Lung (tissue), 12 donors: ENCODE results near the gene ADAD2. TPM values are rescaled to one million over a fixed set of nuclear protein-coding genes. Genes with fewer than 3 reads are reported as not detected.

Experiments used
- ATAC-seq: fragments of 200-7000 bp; cut with Tn5 transposase; one replicate; pipeline ENCODE4 v1.9.1; 2020; ENCODE audit warnings: moderate number of reproducible peaks; ENCODE audit not compliant: insufficient read depth, low FRiP score
- DNase-seq, 3 donors: peaks; one replicate each; pipeline ENCODE4 v3.0.0-alpha.2; 2013 to 2017
- H3K27ac ChIP-seq, 2 donors: one replicate each; pipeline ENCODE4 v1.5.1; 2013; ENCODE audit warnings: mild to moderate bottlenecking in 2 of 2, moderate library complexity in 2 of 2, control low read depth in 1 of 2, inconsistent platforms in 1 of 2, low read depth in 1 of 2, low read length in 1 of 2
- H3K27me3 ChIP-seq, 3 donors: one replicate each; pipeline ENCODE4 v1.5.1; 2013; ENCODE audit warnings: low read length in 2 of 3; ENCODE audit not compliant: control insufficient read depth in 3 of 3, insufficient read depth in 3 of 3
- H3K36me3 ChIP-seq, 4 donors: one replicate each; pipeline ENCODE4 v1.5.1; 2013; ENCODE audit warnings: low read length in 4 of 4, mild to moderate bottlenecking in 1 of 4, moderate library complexity in 1 of 4; ENCODE audit not compliant: control insufficient read depth in 4 of 4, insufficient read depth in 4 of 4
- H3K4me1 ChIP-seq, 5 donors: one replicate each; pipeline ENCODE4 v1.5.1; 2013; ENCODE audit warnings: low read length in 5 of 5, mild to moderate bottlenecking in 2 of 5, moderate library complexity in 1 of 5; ENCODE audit not compliant: control insufficient read depth in 5 of 5, insufficient read depth in 5 of 5
- H3K4me3 ChIP-seq: one replicate; pipeline ENCODE4 v1.5.1; 2013; ENCODE audit warnings: mild to moderate bottlenecking, control low read depth, moderate library complexity
- H3K9ac ChIP-seq, 2 donors: one replicate each; pipeline ENCODE4 v1.5.1; 2013; ENCODE audit warnings: low read length in 2 of 2, control low read depth in 1 of 2; ENCODE audit not compliant: insufficient read depth in 1 of 2
- H3K9me3 ChIP-seq, 4 donors: one replicate each; pipeline ENCODE4 v1.5.1; 2013; ENCODE audit warnings: low read length in 3 of 4, mild to moderate bottlenecking in 1 of 4, moderate library complexity in 1 of 4; ENCODE audit not compliant: control insufficient read depth in 4 of 4, insufficient read depth in 3 of 4
- WGBS, 2 donors: extraction: QIAGEN DNeasy Blood & Tissue Kit; methylation state at CpG; one replicate each; pipeline ENCODE4 v1.1.7; 2013; 5-methylcytosine and 5-hydroxymethylcytosine counted together
- polyA plus RNA-seq, 2 donors: library from polyadenylated mRNA; stranded (reverse); fragments of 200-250 nt; gene quantifications; one replicate each; pipeline ENCODE4 v1.2.1, GENCODE V29; 2013
- total RNA-seq, 2 donors: library from RNA; depleted of rRNA in 1 of 2; stranded (reverse); fragments of >200 nt in 1 of 2; gene quantifications; one replicate each; pipeline ENCODE4 v1.2.1, GENCODE V29; 2014 to 2021
- TF ChIP-seq, protein P1 (sequence below): IDR thresholded peaks from 2 replicates; pipeline ENCODE4 v1.5.1; 2012; ENCODE audit warnings: mild to moderate bottlenecking; ENCODE audit errors: control extremely low read depth, extremely low read depth
- donor health status: control.
- donor health status: control.
- donor health status: Bipolar disorder and iron deficiency.
- donor health status: healthy.
- donor health status: DM: yes; HTN: yes; CAD: no.

Gene ADAD2
- total and polyA plus RNA-seq, 4 donors, result 0.06 to 0.83 (median 0.42) TPM

GRCh38 chr16:84174396-84174795 is 16.6 kb upstream of the ADAD2 start:
- WGBS, 2 donors, result 77 to 83% methylated on average over 11 of the region's 11 CpGs
- Histone ChIP-seq H3K9me3 (no peaks in the 10 kb centered on the region), H3K4me1 (peaks cover 0 to 15% (median 0%) of the 10 kb centered on the region in 5 donors), H3K4me3 (no peak overlapping the region), H3K36me3 (peaks cover 0 to 14% (median 3%) of the 10 kb centered on the region in 4 donors), H3K27ac (no peak overlapping the region), H3K9ac (no peak overlapping the region), H3K27me3 (no peaks in the 10 kb centered on the region)
- ATAC-seq (no peak), DNase-seq (no peak)
- TF ChIP-seq, protein P1, sequence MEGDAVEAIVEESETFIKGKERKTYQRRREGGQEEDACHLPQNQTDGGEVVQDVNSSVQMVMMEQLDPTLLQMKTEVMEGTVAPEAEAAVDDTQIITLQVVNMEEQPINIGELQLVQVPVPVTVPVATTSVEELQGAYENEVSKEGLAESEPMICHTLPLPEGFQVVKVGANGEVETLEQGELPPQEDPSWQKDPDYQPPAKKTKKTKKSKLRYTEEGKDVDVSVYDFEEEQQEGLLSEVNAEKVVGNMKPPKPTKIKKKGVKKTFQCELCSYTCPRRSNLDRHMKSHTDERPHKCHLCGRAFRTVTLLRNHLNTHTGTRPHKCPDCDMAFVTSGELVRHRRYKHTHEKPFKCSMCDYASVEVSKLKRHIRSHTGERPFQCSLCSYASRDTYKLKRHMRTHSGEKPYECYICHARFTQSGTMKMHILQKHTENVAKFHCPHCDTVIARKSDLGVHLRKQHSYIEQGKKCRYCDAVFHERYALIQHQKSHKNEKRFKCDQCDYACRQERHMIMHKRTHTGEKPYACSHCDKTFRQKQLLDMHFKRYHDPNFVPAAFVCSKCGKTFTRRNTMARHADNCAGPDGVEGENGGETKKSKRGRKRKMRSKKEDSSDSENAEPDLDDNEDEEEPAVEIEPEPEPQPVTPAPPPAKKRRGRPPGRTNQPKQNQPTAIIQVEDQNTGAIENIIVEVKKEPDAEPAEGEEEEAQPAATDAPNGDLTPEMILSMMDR, result no peak

DNA sequence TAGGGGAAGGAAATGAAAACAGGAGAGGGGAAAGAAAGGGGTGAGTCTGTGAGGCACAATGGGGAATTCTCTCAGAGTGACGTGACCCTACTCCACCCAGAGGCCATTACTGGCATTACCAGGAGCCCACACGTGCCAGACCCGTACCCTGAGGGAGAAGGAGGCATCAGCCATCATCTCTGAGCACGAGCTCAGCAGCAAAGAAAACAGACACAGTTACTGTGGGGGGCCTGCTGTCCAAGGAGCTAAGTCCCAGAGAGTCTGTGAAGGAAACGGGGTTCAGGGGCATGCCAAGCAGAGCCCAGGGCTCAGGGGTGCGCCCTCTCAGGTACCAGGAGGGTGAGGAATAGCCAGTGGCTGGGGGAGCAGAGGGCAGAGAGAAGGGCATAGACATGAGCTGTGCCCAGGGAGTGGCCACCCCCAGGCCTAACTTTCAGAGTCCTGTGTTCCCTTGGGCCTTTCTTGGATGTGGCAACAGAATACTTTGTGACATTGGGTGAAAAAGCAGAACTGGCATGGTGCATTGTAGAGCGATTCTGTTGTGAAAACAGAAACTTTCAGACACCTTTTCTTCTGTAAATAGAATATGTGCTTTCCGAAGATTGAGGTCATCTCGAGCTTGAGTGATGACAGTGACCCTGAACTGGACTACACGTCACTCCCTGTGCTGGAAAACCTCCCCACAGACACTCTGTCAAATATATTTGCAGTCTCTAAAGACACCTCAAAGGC is 15.4 kb upstream of the ADAD2 start:
- Histone ChIP-seq H3K9me3 (no peaks in the 10 kb centered on the region), H3K36me3 (peaks cover 0 to 26% (median 4%) of the 10 kb centered on the region in 4 donors), H3K4me3 (no peak overlapping the region), H3K27ac (peak overlapping the region in 1 of 2 donors; percentile 1), H3K9ac (no peak overlapping the region), H3K27me3 (no peaks in the 10 kb centered on the region), H3K4me1 (peaks cover 0 to 15% (median 0%) of the 10 kb centered on the region in 5 donors)
- 21 to 63% methylated on average over 10 of the region's 10 CpGs for WGBS, 2 donors
- ATAC-seq (no peak), DNase-seq (peak in 2 of 3 donors; percentile 39 to 42)
- TF ChIP-seq, protein P1, result peak; percentile 26

- ATAC-seq, result no peak
- Histone ChIP-seq H3K9me3 (no peaks in the 10 kb centered on the region), H3K9ac (no peak overlapping the region), H3K4me3 (no peak overlapping the region), H3K4me1 (peaks cover 0 to 15% (median 0%) of the 10 kb centered on the region in 5 donors), H3K27me3 (no peaks in the 10 kb centered on the region), H3K27ac (peak overlapping the region; percentile 13 to 81), H3K36me3 (peaks cover 0 to 34% (median 8%) of the 10 kb centered on the region in 4 donors)
- TF ChIP-seq, protein P1, result no peak
- no peak for DNase-seq
- WGBS, 2 donors, result 60 to 74% methylated on average over 18 of the region's 18 CpGs
Measured at GRCh38 chr16:84176192-84177053, 14.5 kb upstream of the ADAD2 start.
